Urothelium cell line (cell line): Measurements from ENCODE around the gene CNKSR2.

Experiments
- DNase-seq: peaks from one replicate; pipeline ENCODE4 v3.0.0; 2011; ENCODE audit warnings: low spot score, mixed read lengths
- FAIRE-seq: peaks from 2 replicates; lab custom pipeline; 2011; peaks lifted over from hg19 to GRCh38; lab: Jason Lieb, UNC

Gene CNKSR2

GRCh38 chrX:21374163-21374993, at the start of gene CNKSR2:
Gene CNKSR2 (plus strand): TSS chrX:21374418. CDS start chrX:21374898, 480 bp downstream.
- DNase-seq (peak; percentile 72), FAIRE-seq (no peak)

- FAIRE-seq (no peak), DNase-seq (no peak)
These were observed 19.5 kb upstream of the CNKSR2 start for GRCh38 chrX:21354725-21355124.

- FAIRE-seq, result no peak
- no peak for DNase-seq
These were observed 18.4 kb upstream of the CNKSR2 start for GRCh38 chrX:21355831-21356230.

GRCh38 chrX:21369613-21370012, 4.6 kb upstream of the CNKSR2 start:
- FAIRE-seq, result no peak
- no peak for DNase-seq

GRCh38 chrX:21373001-21373400, 1.2 kb upstream of the CNKSR2 start:
- no peak for DNase-seq
- no peak for FAIRE-seq

GRCh38 chrX:21373637-21374162, 518 bp upstream of the CNKSR2 start:
- DNase-seq (peak; percentile 10), FAIRE-seq (no peak)

- FAIRE-seq (no peak), DNase-seq (no peak)
These were observed 933 bp downstream of the CNKSR2 start for GRCh38 chrX:21374994-21375707.

- DNase-seq (peak; percentile 3), FAIRE-seq (no peak)
These were observed 1.4 kb downstream of the CNKSR2 start for GRCh38 chrX:21375708-21376009.

GRCh38 chrX:21376636-21377035, 2.4 kb downstream of the CNKSR2 start:
- FAIRE-seq (no peak), DNase-seq (no peak)

GRCh38 chrX:21379991-21380390, 5.8 kb downstream of the CNKSR2 start:
- no peak for DNase-seq
- no peak for FAIRE-seq

GRCh38 chrX:21382715-21383114, 8.5 kb downstream of the CNKSR2 start:
- DNase-seq (no peak), FAIRE-seq (no peak)

GRCh38 chrX:21383546-21383945, 9.3 kb downstream of the CNKSR2 start:
- no peak for FAIRE-seq

GRCh38 chrX:21384178-21384577, 10.0 kb downstream of the CNKSR2 start:
- FAIRE-seq, result no peak
- DNase-seq, result no peak

More at GRCh38 chrX:21383546-21383945, 9.3 kb downstream of the CNKSR2 start:
- DNase-seq, result no peak

GRCh38 chrX:21394792-21395191, 20.6 kb downstream of the CNKSR2 start:
- FAIRE-seq, result no peak
- no peak for DNase-seq

GRCh38 chrX:21398426-21398825, 24.2 kb downstream of the CNKSR2 start:
- DNase-seq (no peak), FAIRE-seq (no peak)

GRCh38 chrX:21400408-21401121, 26.3 kb downstream of the CNKSR2 start:
- no peak for DNase-seq
- FAIRE-seq, result no peak

- DNase-seq (no peak), FAIRE-seq (no peak)
These were observed 34.1 kb downstream of the CNKSR2 start for GRCh38 chrX:21408307-21408706.

- DNase-seq, result no peak
- FAIRE-seq, result no peak
These were observed 34.6 kb downstream of the CNKSR2 start for GRCh38 chrX:21408788-21409187.

- peak; percentile 1 for DNase-seq
- FAIRE-seq, result no peak
These were observed 37.8 kb downstream of the CNKSR2 start for GRCh38 chrX:21412029-21412428.

GRCh38 chrX:21412883-21413282, 38.7 kb downstream of the CNKSR2 start:
- DNase-seq, result peak; percentile 0
- no peak for FAIRE-seq

GRCh38 chrX:21427086-21427485, 52.9 kb downstream of the CNKSR2 start:
- FAIRE-seq (no peak), DNase-seq (no peak)
